Stimulated activated CD4-positive, alpha-beta T cell treated with anti-CD3 and anti-CD28 coated beads, Interleukin-15, amount 100 ng/mL, for 1 hour (primary cell): ENCODE results near the gene MYH15.

Experiments
- DNase-seq, 2 donors: peaks; one replicate each; pipeline ENCODE4 v3.0.0-alpha.2; 2020; ENCODE audit warnings: low read depth in 1 of 2, low spot score in 1 of 2

The MYH15 gene

DNA sequence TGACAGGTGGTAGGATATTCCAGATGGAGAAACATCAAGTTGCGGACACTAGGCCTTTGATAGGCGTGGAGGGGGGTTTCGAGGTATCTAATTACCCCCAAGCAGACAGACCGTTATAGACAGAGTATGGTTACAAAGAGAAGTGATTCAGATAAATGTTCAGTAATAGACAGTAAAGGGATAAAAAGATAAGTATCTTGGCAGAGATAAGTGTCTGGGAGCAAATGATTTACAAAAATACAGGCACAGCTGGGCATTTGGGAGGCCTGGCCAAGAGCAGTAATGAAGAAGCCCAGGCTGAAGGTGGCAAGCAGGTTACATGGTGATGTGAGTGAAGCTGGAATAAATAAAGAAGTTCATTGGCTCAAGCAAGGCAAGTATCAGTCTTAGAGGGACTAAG is 659 bp upstream of the MYH15 start:
- DNase-seq: no peak

DNA sequence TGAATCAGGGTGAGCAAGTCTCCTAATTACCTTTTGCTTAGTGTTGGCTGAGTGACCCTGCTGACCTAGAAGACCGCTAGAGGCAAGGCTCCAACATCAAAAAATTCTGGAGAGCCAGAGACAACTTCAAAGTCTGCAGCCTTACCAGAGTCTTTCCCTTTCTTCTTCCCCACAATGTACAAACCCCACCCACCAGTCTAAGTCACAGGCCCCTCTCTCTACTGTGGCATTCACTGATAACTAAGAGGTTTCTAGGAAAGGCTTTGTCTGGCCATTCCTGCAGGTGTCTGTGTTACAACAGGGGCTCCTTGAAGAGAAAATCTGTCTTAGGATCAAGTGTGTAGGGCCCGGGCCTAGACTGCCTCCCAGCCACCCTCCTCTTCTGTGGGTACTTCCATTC is 525 bp downstream of the MYH15 start:
- no peak for DNase-seq

DNA sequence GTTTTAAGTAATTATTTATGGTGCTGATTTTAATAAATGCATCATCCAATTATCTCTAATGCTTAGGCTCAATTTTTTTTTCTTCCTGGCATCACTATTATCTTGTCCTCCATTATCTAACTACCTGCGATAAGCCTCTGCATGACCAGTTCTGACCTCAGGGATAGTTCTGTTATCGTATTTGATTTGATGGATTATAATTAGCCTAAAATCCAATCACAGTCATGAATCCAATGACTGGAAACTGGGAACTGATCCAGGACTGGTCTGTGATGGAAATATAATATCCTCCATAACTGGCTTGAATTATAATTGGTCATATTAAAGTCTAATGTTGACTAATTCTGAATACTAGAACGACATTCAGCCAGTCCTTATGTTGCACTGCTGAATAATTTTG is 1.1 kb downstream of the MYH15 start:
- no peak for DNase-seq

DNA sequence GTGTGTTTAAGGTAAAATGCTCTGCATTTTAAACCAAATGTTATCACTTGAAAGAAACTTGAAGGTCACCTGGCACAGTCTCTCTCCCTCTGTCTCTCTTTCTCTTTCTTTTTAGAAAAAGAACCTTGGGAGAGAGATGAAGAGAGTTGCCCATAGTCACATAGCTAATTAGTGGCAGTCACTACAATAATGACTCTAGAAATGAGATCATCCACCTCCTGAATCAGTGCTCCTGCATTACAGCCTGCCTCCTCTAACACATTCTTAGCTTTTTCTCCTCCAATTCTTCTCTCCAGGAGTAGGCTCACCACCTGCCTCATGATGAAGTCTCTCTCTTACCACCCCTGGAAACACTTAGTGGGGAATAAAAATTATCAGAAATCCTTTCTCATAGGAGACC is 2.5 kb downstream of the MYH15 start:
- DNase-seq: no peak

DNA sequence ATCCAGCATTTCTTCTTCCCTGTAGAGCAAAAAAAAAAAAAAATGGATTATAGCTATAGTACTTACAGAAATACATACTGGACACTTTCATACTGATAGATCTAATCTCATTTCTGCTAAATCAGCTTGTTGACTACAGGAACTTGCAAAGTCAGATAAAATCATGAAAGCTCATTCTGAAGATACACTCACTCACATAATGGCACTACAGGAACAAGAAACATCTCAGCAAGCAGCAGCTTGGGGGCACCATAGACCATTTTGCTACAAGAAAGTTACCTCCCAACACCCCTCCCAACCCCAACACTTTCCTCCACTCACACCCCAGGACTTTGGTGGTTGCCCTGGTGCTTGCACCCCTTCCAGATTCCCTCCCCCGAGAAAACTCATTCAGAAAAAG is 4.6 kb downstream of the MYH15 start:
- DNase-seq: no peak

DNA sequence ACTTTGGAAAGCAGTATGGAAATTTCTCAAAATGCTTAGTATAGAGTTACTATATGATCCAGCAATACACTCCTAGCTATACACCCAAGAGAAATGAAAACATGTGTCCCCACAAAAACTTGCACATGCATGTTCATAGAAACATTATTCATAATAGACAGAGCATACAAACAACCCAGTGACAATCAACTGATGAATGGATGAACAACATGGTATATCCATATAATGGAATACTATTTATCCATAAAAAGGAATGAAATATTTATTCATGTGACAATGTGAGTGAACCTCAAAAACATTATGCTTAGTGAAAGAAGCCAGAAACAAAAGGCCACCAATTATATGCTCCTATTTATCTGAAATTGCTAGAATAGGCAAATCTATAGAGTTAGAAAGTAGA is 6.7 kb downstream of the MYH15 start:
- DNase-seq: no peak

DNA sequence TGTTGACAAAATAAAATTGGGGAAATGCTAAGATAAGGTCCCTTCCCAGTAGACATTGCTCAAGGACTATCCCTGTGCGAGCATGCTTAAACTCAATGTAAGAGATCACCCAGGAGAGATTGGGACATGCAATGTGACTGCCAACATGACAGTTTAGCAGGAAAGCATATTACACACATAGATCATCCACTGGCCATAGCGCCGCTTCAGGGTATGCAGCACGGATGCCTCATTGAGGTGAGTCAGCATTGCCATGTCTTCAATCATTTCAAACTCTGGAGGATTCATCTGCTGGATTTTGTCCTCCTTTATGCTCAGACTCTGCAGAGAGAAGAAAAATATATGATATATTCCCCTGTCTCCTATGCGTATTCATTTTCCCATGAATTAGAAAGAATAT is 8.9 kb downstream of the MYH15 start:
- DNase-seq: no peak

DNA sequence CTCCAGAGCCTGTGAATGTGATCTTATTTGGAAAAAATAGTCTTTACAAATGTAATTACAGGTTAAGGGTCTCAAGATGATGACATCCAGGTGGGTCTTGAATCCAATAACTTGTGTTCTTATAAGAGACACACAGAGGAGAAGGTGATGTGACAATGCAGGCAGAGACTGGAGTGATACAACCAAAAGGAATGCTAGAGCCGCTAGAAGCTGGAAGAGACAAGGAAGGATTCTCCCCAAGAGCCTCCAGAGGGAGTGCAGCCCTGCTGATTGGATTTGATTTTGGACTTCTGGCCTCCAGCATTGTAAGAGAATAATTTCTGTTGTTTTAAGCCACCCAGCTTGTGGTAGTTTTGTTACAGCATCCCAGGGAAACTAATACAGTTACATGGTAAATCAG is 9.7 kb downstream of the MYH15 start:
- DNase-seq: no peak

DNA sequence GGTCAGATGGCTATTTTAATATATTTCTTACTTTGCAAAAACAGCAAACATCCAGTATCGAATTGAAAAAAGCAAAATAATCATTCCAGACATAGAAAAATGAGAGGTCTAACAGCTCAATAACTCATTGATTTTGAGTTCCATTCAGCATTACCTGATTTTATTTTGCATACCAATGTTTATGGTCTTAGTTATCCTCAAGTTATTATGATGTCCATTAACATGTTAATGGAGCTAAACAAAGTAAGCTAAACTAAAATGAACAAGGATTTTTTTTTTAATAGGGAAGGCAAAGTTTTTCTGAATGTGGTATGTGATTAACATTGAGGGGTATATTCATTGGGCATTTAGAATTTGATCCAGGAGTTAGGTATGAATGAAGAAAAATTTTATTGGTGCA is 13.1 kb downstream of the MYH15 start:
- no peak for DNase-seq

DNA sequence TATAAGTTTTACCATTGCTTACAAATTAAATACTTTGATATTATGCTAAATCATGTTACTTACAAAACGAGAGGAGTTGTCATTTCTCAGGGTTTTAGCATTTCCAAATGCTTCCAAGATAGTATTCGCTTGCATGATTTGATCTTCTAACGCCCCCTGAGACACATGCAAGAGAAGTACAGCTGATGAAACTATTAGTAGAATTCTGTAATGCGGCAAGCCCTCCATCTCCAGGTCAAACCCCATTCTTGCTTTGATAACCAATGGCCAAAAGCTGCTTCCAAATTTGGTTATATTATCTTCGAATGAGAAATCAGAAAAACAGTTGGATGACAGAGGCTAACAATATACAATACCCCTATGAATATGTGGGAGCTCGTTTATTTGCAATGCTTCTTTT is 14.7 kb downstream of the MYH15 start:
- DNase-seq: no peak

DNA sequence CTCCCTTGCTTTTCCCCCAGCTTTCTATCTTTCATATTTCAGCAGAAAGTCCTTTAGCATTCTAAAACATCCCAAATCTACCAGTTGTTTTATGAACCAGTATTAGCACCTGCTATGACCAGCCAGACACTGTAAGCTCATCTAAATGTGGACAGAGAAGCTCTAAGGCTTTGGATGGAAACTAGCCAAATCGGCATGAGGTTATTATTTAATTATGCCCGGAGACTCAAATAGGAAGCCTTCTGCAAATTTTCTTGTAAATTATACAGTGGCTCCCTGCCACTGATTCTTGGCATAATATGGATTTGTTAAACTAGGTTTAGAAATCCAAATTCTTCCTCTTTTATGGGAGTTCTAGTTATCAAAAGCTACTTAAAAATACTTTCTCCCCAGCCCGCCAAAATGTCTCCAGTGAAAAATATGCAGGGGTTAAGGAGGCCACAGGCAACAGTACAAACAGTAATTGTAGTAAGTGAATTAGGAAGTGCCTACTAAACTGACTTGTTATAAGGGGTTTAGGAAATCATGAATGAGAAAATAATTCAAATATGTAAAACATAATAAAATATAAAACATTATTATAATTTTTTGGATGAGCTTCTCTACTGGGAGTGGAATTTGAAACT is 15.4 kb downstream of the MYH15 start:
- no peak for DNase-seq

DNA sequence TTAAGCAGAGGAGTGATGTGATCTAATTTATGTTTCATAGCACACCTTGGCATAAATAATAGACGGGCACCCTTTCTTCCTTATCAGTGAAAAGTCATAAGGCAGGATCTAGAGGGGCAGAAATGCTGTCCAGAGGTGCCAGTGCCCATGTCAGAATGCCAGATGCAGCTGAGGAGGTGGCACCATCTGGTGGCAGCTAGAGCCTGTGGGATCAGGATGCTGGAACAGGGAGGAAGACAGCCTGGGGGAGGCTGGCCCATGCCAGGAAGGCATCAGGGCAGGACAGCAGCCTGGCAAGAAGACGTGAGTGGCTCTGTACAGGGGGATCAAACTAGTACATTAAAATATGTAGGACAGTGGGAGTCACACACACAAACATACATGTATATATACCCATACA is 16.5 kb downstream of the MYH15 start:
- DNase-seq: no peak

DNA sequence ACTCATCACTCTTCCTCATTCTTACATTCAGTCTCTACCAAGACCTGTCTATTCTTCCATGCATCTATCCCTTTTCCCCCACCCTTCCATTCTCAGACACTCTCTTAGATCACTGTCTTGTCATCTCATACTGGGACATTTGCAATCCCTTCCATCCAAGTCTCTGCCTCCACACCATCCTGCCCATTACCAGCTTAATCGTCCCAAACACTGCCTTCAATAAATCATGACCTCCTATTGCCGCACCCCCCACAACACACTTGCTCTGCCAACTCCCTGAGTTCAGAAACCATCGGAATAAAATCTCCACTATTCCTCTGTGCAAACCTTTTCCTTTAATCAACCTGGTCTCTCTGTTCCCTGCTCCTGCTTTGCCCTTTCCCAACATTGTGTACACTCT is 18.9 kb downstream of the MYH15 start:
- no peak for DNase-seq

DNA sequence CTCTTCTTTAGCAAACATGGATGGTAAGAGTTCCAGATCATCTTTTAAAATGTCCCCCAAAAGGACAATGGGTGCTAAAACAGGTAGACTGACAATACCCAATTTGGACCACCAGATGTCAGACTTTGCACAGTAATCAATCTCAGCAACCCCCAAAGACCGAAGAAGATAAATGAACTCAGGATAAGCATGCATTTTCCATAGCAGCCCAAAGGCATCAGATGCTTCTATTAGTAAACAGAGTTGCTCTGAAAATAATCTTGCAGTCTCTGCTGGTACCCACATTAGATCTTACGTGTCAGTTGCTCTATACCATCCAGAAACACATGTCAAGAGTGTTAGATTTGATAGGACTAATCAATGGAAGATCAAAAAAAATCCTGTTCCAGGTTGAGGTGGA is 20.6 kb downstream of the MYH15 start:
- DNase-seq: no peak

DNA sequence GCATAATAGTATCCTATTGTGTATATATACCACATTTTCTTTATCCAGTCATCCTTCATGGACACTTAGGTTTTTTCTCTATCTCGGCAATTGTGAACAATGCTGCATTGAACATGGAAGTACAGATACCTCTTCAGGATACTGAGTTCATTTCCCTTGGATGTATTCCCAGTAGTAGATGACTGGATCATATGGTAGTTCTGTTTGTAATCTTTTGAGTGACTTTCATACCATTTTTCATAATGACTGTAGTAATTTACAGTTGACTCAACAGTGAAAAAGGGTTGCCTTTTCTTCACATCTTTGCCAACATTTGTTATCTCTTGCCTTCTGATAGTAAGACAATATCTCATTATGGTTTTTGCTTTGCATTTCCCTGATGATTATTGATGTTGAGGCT is 21.8 kb downstream of the MYH15 start:
- DNase-seq: no peak

DNA sequence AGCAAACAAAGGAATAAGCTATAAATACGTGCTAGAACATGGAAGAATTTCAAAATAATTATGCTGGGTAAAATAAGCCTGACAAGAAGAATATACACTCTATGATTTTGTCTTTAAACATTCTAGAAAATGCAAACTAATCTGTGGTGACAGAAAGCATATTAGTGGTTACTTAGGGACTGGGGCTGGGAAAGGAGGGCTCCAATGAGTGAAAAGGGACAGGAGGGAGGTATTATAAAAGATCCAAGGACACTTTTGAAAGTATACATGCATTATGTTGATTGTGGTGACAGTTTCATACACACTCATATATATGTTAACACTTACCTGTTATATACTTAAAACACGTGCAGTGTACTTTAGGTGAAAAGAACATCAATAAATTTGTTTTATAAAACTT is 23.0 kb downstream of the MYH15 start:
- no peak for DNase-seq

DNA sequence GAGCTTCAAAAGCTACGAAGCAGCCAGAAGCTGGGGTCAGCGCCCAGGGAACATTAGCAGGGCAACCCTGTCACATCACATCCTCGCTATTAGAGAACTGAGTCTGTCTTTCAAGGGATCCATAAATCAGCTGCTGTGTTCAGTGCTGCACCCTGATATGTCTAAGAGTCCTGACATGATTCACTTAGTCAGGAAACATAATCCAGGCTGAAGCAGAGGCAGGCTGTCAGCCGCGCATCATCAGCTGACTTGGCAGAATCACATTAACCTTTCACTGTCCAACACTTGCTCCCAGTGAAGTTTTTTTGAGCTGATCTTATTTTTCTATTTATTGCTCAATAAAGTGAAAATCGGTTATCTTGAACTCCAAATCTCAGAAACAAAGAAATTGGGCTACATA is 23.5 kb downstream of the MYH15 start:
- no peak for DNase-seq

DNA sequence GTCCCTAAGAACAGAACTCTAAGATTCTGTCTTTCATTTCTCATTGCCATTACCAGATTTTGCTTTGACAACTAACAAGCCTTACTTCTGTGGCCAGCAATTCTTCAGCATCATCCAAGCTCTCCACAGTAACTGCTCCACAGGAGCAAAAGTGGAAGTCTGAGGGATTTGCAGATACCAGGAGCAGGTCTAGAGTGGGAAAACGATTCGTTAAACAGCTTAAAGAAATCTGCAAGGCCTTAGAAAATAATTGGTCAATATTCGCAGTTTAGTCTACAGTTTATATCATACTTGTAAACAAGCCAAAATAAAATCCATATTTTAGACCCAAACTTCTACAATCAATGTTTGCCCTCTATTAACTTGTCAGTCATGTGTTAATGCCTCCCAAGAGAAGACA is 24.1 kb downstream of the MYH15 start:
- no peak for DNase-seq

DNA sequence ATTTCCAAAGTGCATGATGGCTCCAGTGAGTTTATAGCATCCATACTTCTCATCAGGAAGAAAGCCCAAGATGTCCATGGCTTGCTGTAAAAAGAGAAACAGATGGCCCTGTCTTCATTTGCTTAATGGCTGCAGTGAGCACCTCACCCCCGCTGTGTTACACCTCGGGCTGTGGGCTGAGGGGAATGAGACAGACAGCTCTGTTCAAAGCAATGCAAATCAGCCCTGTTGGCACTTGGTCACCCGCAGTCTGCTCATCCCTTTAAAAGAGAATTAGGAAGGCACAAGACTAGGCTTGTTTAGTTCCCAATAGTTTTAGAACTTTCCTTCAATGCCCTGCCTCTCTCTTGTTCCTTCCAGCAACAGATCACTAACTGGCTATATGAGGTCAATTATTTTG is 25.2 kb downstream of the MYH15 start:
- no peak for DNase-seq

DNA sequence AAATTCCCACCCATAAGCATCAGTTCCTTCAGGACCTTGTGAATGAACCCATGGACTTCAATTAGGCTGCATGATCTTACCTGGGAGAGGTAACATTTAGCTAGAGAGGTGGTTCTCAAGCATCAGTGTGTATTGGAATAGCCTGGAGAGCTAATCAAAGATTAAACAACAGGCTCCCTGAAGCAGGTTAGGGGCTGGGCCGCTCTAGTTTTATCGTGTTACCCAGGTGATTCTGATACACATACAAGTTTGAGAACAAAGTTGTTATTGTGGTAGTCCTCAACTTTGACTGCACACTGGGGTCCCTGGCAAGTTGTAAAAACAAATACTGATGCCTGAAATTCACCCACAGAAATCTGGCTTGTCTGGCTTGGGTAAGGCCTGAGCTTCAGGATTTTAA is 31.2 kb downstream of the MYH15 start:
- DNase-seq: no peak

DNA sequence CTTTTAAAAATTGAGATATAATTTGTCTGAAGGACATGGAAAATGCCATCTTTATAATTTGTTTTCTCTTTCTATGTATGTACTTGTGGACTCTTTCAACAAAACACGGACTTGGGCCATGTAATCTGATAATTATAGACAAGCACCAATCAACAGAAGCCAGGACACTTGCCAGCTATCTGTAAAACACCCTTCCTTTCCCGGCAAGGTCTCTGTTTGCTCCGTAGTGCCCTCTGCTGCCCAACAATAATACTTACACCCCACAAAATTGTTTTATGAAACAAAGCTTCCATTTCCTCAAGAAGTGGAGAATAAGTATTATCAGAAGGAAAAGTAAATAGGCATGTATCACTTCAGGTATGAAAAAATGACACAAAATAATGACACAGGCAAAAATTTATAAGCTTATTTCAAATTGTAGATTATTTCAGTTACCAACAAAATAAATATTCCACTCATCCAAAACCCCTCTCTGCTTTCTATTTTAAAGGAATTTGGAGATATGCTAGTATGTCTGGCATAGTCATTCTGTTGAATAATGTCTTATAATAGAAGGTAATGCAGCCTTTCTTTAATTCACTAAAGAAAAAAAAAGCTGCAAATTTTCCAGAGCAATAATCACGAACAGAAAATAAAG is 32.8 kb downstream of the MYH15 start:
- peak in 1 of 2 donors; percentile 31 for DNase-seq

DNA sequence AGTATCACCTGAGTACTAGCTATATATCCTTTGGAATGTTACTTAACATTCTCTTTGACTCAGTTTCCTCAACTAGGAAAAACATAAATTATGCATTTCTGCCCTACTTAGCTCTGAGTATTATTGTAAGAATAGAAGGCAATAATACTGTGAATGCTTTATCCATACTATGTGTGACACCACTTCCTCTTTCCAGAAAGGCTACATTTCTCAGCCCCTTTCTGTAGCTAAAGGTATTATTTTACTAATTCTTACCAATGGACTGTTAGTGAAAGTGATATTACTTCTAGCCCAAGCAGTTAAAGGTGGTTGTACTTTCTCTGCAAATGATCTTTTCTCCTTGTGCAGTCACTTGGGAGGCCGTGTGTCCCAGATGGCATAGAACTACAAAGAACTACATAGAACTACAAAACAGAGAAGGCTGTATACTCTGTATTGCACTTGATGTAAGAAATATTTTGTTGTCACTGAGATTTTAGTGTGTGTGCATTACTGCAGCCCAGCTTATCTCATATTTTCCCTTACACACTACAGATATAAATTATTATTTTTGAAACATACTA is 35.1 kb downstream of the MYH15 start:
- no peak for DNase-seq

DNA sequence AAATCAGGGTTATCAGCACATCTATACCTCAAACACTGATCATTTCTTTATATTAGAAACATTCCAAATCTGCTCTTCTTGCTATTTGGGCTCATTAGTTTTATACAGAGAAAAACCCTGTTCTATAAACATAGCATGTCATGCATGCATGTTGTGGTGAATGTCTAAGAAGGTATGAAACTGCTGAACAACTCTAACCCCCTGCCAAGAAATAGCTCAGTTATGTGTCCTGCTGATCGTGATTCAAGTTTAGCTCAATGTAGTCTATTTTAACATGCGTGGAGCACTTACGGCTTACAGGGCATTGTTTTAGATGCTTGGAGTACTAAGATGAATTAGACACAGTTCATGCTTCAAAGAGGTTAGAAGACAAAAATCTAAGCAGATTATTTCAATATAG is 35.8 kb downstream of the MYH15 start:
- DNase-seq: no peak
